Measurements from ENCODE around the gene TRIM63. TPM values are rescaled to one million over a fixed set of nuclear protein-coding genes. Genes with fewer than 3 reads are reported as not detected.
A peak's percentile ranks its signal among the peaks of the same experiment; 100 is the strongest.

The TRIM63 gene
- total RNA-seq, 2 experiments from 2014 or later = not detected

- no peaks in the 10 kb centered on the region for H3K9me3 Mint-ChIP-seq
- no peaks in the 10 kb centered on the region for H3K27me3 Mint-ChIP-seq
- POLR2A ChIA-PET = no interaction called here
- TF ChIP-seq CTCF (IDR thresholded peaks at IDR 0.05) = no peak
- H3K4me3 Mint-ChIP-seq = no peak overlapping the region
- H3K4me1 Mint-ChIP-seq (ENCODE audit: low read depth) = peaks cover 15% of the 10 kb centered on the region
- H3K27me3 ChIP-seq (ENCODE audit: control insufficient read depth in 1 of 2, insufficient read depth in 2 of 2, low read length in 2 of 2) = no peaks in the 10 kb centered on the region
- no peak overlapping the region for H3K27ac ChIP-seq (ENCODE audit: low read depth in 1 of 2, low read length in 2 of 2)
- H3K27ac Mint-ChIP-seq = no peak overlapping the region
- H3K4me1 ChIP-seq (ENCODE audit: insufficient read depth, low read length) = no peaks in the 10 kb centered on the region
- no peak overlapping the region for H3K4me3 ChIP-seq (ENCODE audit: low read length)
- no peaks in the 10 kb centered on the region for H3K36me3 Mint-ChIP-seq (ENCODE audit: low read depth)
- H3K9me3 ChIP-seq (ENCODE audit: control insufficient read depth in 1 of 2, insufficient read depth in 1 of 2, low read length in 2 of 2) = no peaks in the 10 kb centered on the region
- intact Hi-C loops (cut with DNase I, micrococcal nuclease) = no loop called here
- peak in 2 of 14 experiments; percentile 48 to 54 for DNase-seq
- no peak for ATAC-seq (ENCODE audit: poor library complexity)
- no peaks in the 10 kb centered on the region for H3K36me3 ChIP-seq (ENCODE audit: insufficient read depth, low read length)
- CTCF ChIA-PET = no interaction called here
Measured at GRCh38 chr1:26015358-26015757, 52.1 kb downstream of the TRIM63 start.

DNA sequence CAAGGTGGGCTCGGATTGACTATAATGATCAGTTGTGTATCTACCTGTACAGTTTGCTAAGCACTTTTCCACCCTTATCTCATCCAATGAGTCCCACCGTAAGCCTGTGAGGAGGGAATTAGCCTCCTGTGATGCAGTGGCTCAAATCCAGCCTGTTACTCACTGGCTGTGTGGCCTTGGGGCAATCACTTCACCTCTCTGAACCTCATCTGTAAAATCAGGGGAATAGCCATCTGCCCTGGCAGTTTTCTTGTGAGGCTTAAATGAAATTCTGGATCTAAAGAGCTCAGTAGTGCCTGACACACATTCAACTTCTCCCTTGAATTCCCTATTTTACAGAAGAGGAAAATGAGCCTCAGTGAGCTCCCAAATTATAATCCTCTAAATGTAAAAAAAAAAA, 53.3 kb downstream of the TRIM63 start:
- Histone ChIP-seq H3K36me3 (ENCODE audit: insufficient read depth, low read length) (no peaks in the 10 kb centered on the region), H3K27me3 (ENCODE audit: control insufficient read depth in 1 of 2, insufficient read depth in 2 of 2, low read length in 2 of 2) (no peaks in the 10 kb centered on the region), H3K4me3 (ENCODE audit: low read length) (no peak overlapping the region), H3K27ac (ENCODE audit: low read depth in 1 of 2, low read length in 2 of 2) (no peak overlapping the region), H3K9me3 (ENCODE audit: control insufficient read depth in 1 of 2, insufficient read depth in 1 of 2, low read length in 2 of 2) (no peaks in the 10 kb centered on the region), H3K4me1 (ENCODE audit: insufficient read depth, low read length) (no peaks in the 10 kb centered on the region)
- no peaks in the 10 kb centered on the region for H3K9me3 Mint-ChIP-seq
- intact Hi-C loops (cut with DNase I, micrococcal nuclease) = no loop called here
- ChIA-PET CTCF (no interaction called here), POLR2A (no interaction called here)
- H3K4me3 Mint-ChIP-seq = no peak overlapping the region
- TF ChIP-seq CTCF (IDR thresholded peaks at IDR 0.05) = no peak
- H3K27ac Mint-ChIP-seq = no peak overlapping the region
- DNase-seq = no peak
- no peaks in the 10 kb centered on the region for H3K36me3 Mint-ChIP-seq (ENCODE audit: low read depth)
- no peak for ATAC-seq (ENCODE audit: poor library complexity)
- no peaks in the 10 kb centered on the region for H3K27me3 Mint-ChIP-seq
- peaks cover 11% of the 10 kb centered on the region for H3K4me1 Mint-ChIP-seq (ENCODE audit: low read depth)

GRCh38 chr1:26012864-26013263, 54.6 kb downstream of the TRIM63 start:
- Mint-ChIP-seq H3K27ac (no peak overlapping the region), H3K27me3 (no peaks in the 10 kb centered on the region), H3K9me3 (no peaks in the 10 kb centered on the region), H3K4me3 (no peak overlapping the region), H3K4me1 (ENCODE audit: low read depth) (peaks cover 11% of the 10 kb centered on the region), H3K36me3 (ENCODE audit: low read depth) (no peaks in the 10 kb centered on the region)
- Histone ChIP-seq H3K9me3 (ENCODE audit: control insufficient read depth in 1 of 2, insufficient read depth in 1 of 2, low read length in 2 of 2) (no peaks in the 10 kb centered on the region), H3K27ac (ENCODE audit: low read depth in 1 of 2, low read length in 2 of 2) (no peak overlapping the region), H3K36me3 (ENCODE audit: insufficient read depth, low read length) (no peaks in the 10 kb centered on the region), H3K4me3 (ENCODE audit: low read length) (no peak overlapping the region), H3K27me3 (ENCODE audit: control insufficient read depth in 1 of 2, insufficient read depth in 2 of 2, low read length in 2 of 2) (no peaks in the 10 kb centered on the region), H3K4me1 (ENCODE audit: insufficient read depth, low read length) (no peaks in the 10 kb centered on the region)
- TF ChIP-seq CTCF (IDR thresholded peaks at IDR 0.05) = no peak
- intact Hi-C loops (cut with DNase I, micrococcal nuclease) = no loop called here
- ATAC-seq (ENCODE audit: poor library complexity) = no peak
- CTCF ChIA-PET = no interaction called here
- no peak for DNase-seq
- POLR2A ChIA-PET = no interaction called here

Measured in CD4-positive, alpha-beta T cell (primary cell).